SW480 (cell line): ENCODE data around the gene SRRM3.
"Not testable (repeated sequence)": the region's sequence is repeated elsewhere in the genome, so short reads cannot be mapped to it uniquely, and the experiment has no call there.

ENCODE experiments used
- DNase-seq: peaks from one replicate; pipeline ENCODE4 v3.0.0-alpha.2; 2016; ENCODE audit warnings: low spot score

The SRRM3 gene

GRCh38 chr7:76315364-76315763 is 113.7 kb downstream of the SRRM3 start:
- no peak for DNase-seq

- no peak for DNase-seq
Observed at GRCh38 chr7:76316984-76317781, 115.5 kb downstream of the SRRM3 start.

- DNase-seq = peak; percentile 98
Observed at GRCh38 chr7:76317782-76318487, 116.2 kb downstream of the SRRM3 start.

- peak; percentile 91 for DNase-seq
Observed at GRCh38 chr7:76318488-76319353, 117.0 kb downstream of the SRRM3 start.

- no peak for DNase-seq
Observed at GRCh38 chr7:76325092-76325491, 123.4 kb downstream of the SRRM3 start.

GRCh38 chr7:76325811-76326210 is 124.1 kb downstream of the SRRM3 start:
- DNase-seq = no peak

GRCh38 chr7:76326646-76327233 is 125.0 kb downstream of the SRRM3 start:
- DNase-seq = no peak

GRCh38 chr7:76327610-76328009 is 125.9 kb downstream of the SRRM3 start:
- DNase-seq = no peak

GRCh38 chr7:76328389-76328788 is 126.7 kb downstream of the SRRM3 start:
- no peak for DNase-seq

GRCh38 chr7:76329479-76329878 is 127.8 kb downstream of the SRRM3 start:
- no peak for DNase-seq

GRCh38 chr7:76330261-76330660 is 128.6 kb downstream of the SRRM3 start:
- DNase-seq = no peak

GRCh38 chr7:76330673-76331072 is 129.0 kb downstream of the SRRM3 start:
- DNase-seq = no peak

GRCh38 chr7:76332078-76332477 is 130.4 kb downstream of the SRRM3 start:
- no peak for DNase-seq

- DNase-seq = no peak
Observed at GRCh38 chr7:76333511-76334101, 131.9 kb downstream of the SRRM3 start.

- DNase-seq = no peak
Observed at GRCh38 chr7:76334320-76334967, 132.7 kb downstream of the SRRM3 start.

GRCh38 chr7:76335417-76335816 is 133.7 kb downstream of the SRRM3 start:
- not testable (repeated sequence) for DNase-seq

GRCh38 chr7:76336094-76336493 is 134.4 kb downstream of the SRRM3 start:
- no peak for DNase-seq
